ENCODE measurements around the gene TMIGD3.

Gene TMIGD3

GRCh38 chr1:111481387-111482221 is 21.8 kb downstream of the TMIGD3 start:
- ChIA-PET POLR2A (interaction anchor here (1.8 kb wide), 1 partner anchor 258 kb away, joined by 5 read pairs; the partner anchor contains the start of gene INKA2), CTCF (interaction anchor here (0.5 to 2.8 kb wide), 18 partner anchors 9 to 888 kb away, joined by 3 to 23 read pairs (median 4); no protein-coding TSS in a partner anchor)
- no peak overlapping the region for H3K4me3 ChIP-seq (ENCODE audit: low read depth, low read length)
- no peaks in the 10 kb centered on the region for H3K36me3 ChIP-seq (ENCODE audit: control insufficient read depth in 2 of 2, insufficient read depth in 1 of 2, low read length in 2 of 2)
- no peaks in the 10 kb centered on the region for H3K9me3 ChIP-seq (ENCODE audit: control insufficient read depth, insufficient read depth, low read depth, low read length)
- no peak overlapping the region for H3K27ac ChIP-seq (ENCODE audit: extremely low read depth, low read depth, low read length)
- no peaks in the 10 kb centered on the region for H3K4me1 ChIP-seq (ENCODE audit: control insufficient read depth, insufficient read depth, low read length)
- peak; percentile 61; the same call in 1 of the 2 replicates for TF ChIP-seq ZNF660 (tag by site-specific recombination; IDR thresholded peaks at IDR 0.05)
- no peak for TF ChIP-seq ZNF639 (tag by site-specific recombination; IDR thresholded peaks at IDR 0.05)
- peak; percentile 73 for TF ChIP-seq ZNF654 (tag by site-specific recombination; IDR thresholded peaks at IDR 0.05; ENCODE audit: low read depth)
- no peak for TF ChIP-seq MZF1 (tag by site-specific recombination; IDR thresholded peaks at IDR 0.05; ENCODE audit: borderline replicate concordance)
- TF ChIP-seq MYNN (tag by site-specific recombination; IDR thresholded peaks at IDR 0.05; ENCODE audit: borderline replicate concordance) = no peak
- no peak for TF ChIP-seq YY1 (tag by site-specific recombination; IDR thresholded peaks at IDR 0.05)
- no peak for TF ChIP-seq ZSCAN18 (tag by site-specific recombination; IDR thresholded peaks at IDR 0.05)
- no peak for TF ChIP-seq ZIC2 (tag by site-specific recombination; IDR thresholded peaks at IDR 0.05)
- TF ChIP-seq ZNF561 (tag by site-specific recombination; IDR thresholded peaks at IDR 0.05; ENCODE audit: borderline replicate concordance) = peak; percentile 40; the same call in 1 of the 2 replicates
- TF ChIP-seq TRIM28 (IDR thresholded peaks at IDR 0.05; ENCODE audit: borderline replicate concordance, low read length) = no peak
- no peak for TF ChIP-seq ZNF335 (tag by site-specific recombination; conservative IDR thresholded peaks at IDR 0.05)
- no peak for TF ChIP-seq EGR2 (tag by site-specific recombination; IDR thresholded peaks at IDR 0.05; ENCODE audit: low read depth)
- no peak for TF ChIP-seq ZNF202 (tag by site-specific recombination; IDR thresholded peaks at IDR 0.05; ENCODE audit: borderline replicate concordance)
- no peak for TF ChIP-seq ZNF426 (tag by site-specific recombination; IDR thresholded peaks at IDR 0.05)
- no peak for TF ChIP-seq WT1 (tag by site-specific recombination; IDR thresholded peaks at IDR 0.05)
- 0 out of 2 replicates have a peak, but pooled peaks have one; percentile 15 for TF ChIP-seq ZSCAN30 (tag by site-specific recombination; IDR thresholded peaks at IDR 0.05)
- TF ChIP-seq ZNF843 (tag by site-specific recombination; IDR thresholded peaks at IDR 0.05) = no peak
- no peak for TF ChIP-seq ZNF239 (tag by site-specific recombination; IDR thresholded peaks at IDR 0.05)
- no peak for TF ChIP-seq ZNF629 (tag by site-specific recombination; IDR thresholded peaks at IDR 0.05)
- no peak for TF ChIP-seq ZNF544 (tag by site-specific recombination; IDR thresholded peaks at IDR 0.05)
- TF ChIP-seq ZNF473 (tag by site-specific recombination; IDR thresholded peaks at IDR 0.05) = no peak
- TF ChIP-seq ZBTB10 (tag by site-specific recombination; IDR thresholded peaks at IDR 0.05) = no peak
- peak; percentile 36; the same call in 1 of the 2 replicates for TF ChIP-seq ZBTB48 (tag by site-specific recombination; IDR thresholded peaks at IDR 0.05)
- TF ChIP-seq ZNF341 (tag by site-specific recombination; IDR thresholded peaks at IDR 0.05; ENCODE audit: low read depth) = 0 out of 2 replicates have a peak, but pooled peaks have one; percentile 9
- no peak for TF ChIP-seq ZNF175 (tag by site-specific recombination; IDR thresholded peaks at IDR 0.05)
- no peak for TF ChIP-seq ZNF777 (tag by site-specific recombination; IDR thresholded peaks at IDR 0.05; ENCODE audit: borderline replicate concordance)
- TF ChIP-seq ZNF560 (tag by site-specific recombination; IDR thresholded peaks at IDR 0.05; ENCODE audit: borderline replicate concordance) = no peak
- no peak for TF ChIP-seq ZSCAN16 (tag by site-specific recombination; IDR thresholded peaks at IDR 0.05)
- no peak for TF ChIP-seq ZNF211 (tag by site-specific recombination; IDR thresholded peaks at IDR 0.05; ENCODE audit: low read depth)
- TF ChIP-seq ZNF404 (tag by site-specific recombination; IDR thresholded peaks at IDR 0.05) = no peak
- peak; percentile 80 for TF ChIP-seq GLIS1 (tag by site-specific recombination; IDR thresholded peaks at IDR 0.05)
- TF ChIP-seq ZNF391 (tag by site-specific recombination; IDR thresholded peaks at IDR 0.05; ENCODE audit: borderline replicate concordance, low read depth) = no peak
- no peak for TF ChIP-seq ZNF266 (tag by site-specific recombination; IDR thresholded peaks at IDR 0.05; ENCODE audit: low read depth)
- TF ChIP-seq ZNF549 (tag by site-specific recombination; IDR thresholded peaks at IDR 0.05) = no peak

Measured in HEK293 (cell line).